KMS-11 (cell line): Measurements from ENCODE around the gene PRDX2.

Source experiments
- H2AFZ ChIP-seq: fragments of 200-600 bp; sonication (generic); 2 replicates; pipeline ENCODE4 v1.6.1; 2016; ENCODE audit warnings: antibody characterized with exemption, mixed run types, low read depth
- H3K27ac ChIP-seq: fragments of 200-600 bp; sonication (generic); 2 replicates; pipeline ENCODE4 v1.6.1; 2016; ENCODE audit warnings: mild to moderate bottlenecking, mixed run types
- H3K27me3 ChIP-seq: fragments of 200-600 bp; sonication (generic); 2 replicates; pipeline ENCODE4 v1.6.1; 2017; ENCODE audit warnings: mild to moderate bottlenecking, low read depth, mixed run types, moderate library complexity; ENCODE audit not compliant: insufficient read depth
- H3K36me3 ChIP-seq: fragments of 200-600 bp; sonication (generic); 2 replicates; pipeline ENCODE4 v1.6.1; 2017; ENCODE audit warnings: mild to moderate bottlenecking, mixed run types; ENCODE audit not compliant: insufficient read depth
- H3K4me1 ChIP-seq: fragments of 200-600 bp; sonication (generic); 2 replicates; pipeline ENCODE4 v1.6.1; 2016; ENCODE audit warnings: mild to moderate bottlenecking, low read depth, mixed run types; ENCODE audit not compliant: poor library complexity, severe bottlenecking
- H3K4me2 ChIP-seq: fragments of 200-600 bp; sonication (generic); 2 replicates; pipeline ENCODE4 v1.7.0; 2016; ENCODE audit warnings: mild to moderate bottlenecking, mixed run types
- H3K4me3 ChIP-seq: fragments of 200-600 bp; sonication (generic); IDR thresholded peaks from 2 replicates; pipeline ENCODE4 v1.6.1; 2017; ENCODE audit warnings: low read depth, low read length, mixed read lengths; ENCODE audit not compliant: insufficient read depth
- H3K79me2 ChIP-seq: fragments of 200-600 bp; sonication (generic); 2 replicates; pipeline ENCODE4 v1.6.1; 2016; ENCODE audit warnings: low read depth, mixed run types; ENCODE audit not compliant: insufficient read depth
- H3K9ac ChIP-seq: fragments of 200-600 bp; sonication (generic); 2 replicates; pipeline ENCODE4 v1.6.1; 2016; ENCODE audit warnings: mild to moderate bottlenecking, mixed run types
- H4K20me1 ChIP-seq: fragments of 200-600 bp; sonication (generic); 2 replicates; pipeline ENCODE4 v1.6.1; 2016; ENCODE audit warnings: mild to moderate bottlenecking, mixed run types; ENCODE audit not compliant: insufficient read depth
- CTCF ChIP-seq: fragments of 200-600 bp; sonication (generic); conservative IDR thresholded peaks from 2 replicates; pipeline ENCODE4 v1.6.1; 2017; ENCODE audit warnings: low read depth, mild to moderate bottlenecking, antibody characterized with exemption, low read length, moderate library complexity, mixed read lengths

PRDX2 gene

GRCh38 chr19:12754465-12755196 lies 47.0 kb downstream of the PRDX2 start:
- peaks cover 81% of the 10 kb centered on the region for H3K27me3 ChIP-seq
- no peak for TF ChIP-seq CTCF
- no peak overlapping the region for H3K9ac ChIP-seq
- H3K4me2 ChIP-seq, result no peak overlapping the region
- H3K27ac ChIP-seq, result no peak overlapping the region
- no peaks in the 10 kb centered on the region for H4K20me1 ChIP-seq
- H3K4me3 ChIP-seq, result no peak overlapping the region
- no peaks in the 10 kb centered on the region for H3K4me1 ChIP-seq
- H2AFZ ChIP-seq, result no peak overlapping the region
- no peaks in the 10 kb centered on the region for H3K79me2 ChIP-seq
- no peaks in the 10 kb centered on the region for H3K36me3 ChIP-seq

- Histone ChIP-seq H3K27me3 (peaks cover 74% of the 10 kb centered on the region), H3K36me3 (no peaks in the 10 kb centered on the region), H3K4me1 (no peaks in the 10 kb centered on the region), H3K79me2 (no peaks in the 10 kb centered on the region), H3K27ac (no peak overlapping the region), H3K4me2 (no peak overlapping the region), H3K4me3 (no peak overlapping the region), H3K9ac (no peak overlapping the region), H2AFZ (no peak overlapping the region), H4K20me1 (no peaks in the 10 kb centered on the region)
- no peak for TF ChIP-seq CTCF
These were observed 49.4 kb downstream of the PRDX2 start for GRCh38 chr19:12752056-12752781.

- H3K4me3 ChIP-seq, result no peak within 1 kb of the TSS
- no peak within 1 kb of the TSS for H3K27ac ChIP-seq
- no peaks in the 10 kb centered on the region for H3K4me1 ChIP-seq
- no peaks in the 10 kb centered on the region for H3K79me2 ChIP-seq
- H2AFZ ChIP-seq, result no peak within 1 kb of the TSS
- H3K4me2 ChIP-seq, result no peak within 1 kb of the TSS
- no peaks in the 10 kb centered on the region for H4K20me1 ChIP-seq
- H3K36me3 ChIP-seq, result no peaks in the 10 kb centered on the region
- no peak for TF ChIP-seq CTCF
- H3K9ac ChIP-seq, result no peak within 1 kb of the TSS
- peaks cover 71% of the 10 kb centered on the region for H3K27me3 ChIP-seq
These were observed 50.0 kb downstream of the PRDX2 start, which contains the start of gene BEST2 for GRCh38 chr19:12751635-12752034. Gene BEST2, plus strand, starts transcription at chr19:12751791. Its CDS starts 802 bp downstream, at chr19:12752593.

- H3K4me2 ChIP-seq, result no peak overlapping the region
- no peak overlapping the region for H3K4me3 ChIP-seq
- no peak overlapping the region for H2AFZ ChIP-seq
- H3K36me3 ChIP-seq, result no peaks in the 10 kb centered on the region
- H3K27ac ChIP-seq, result no peak overlapping the region
- no peaks in the 10 kb centered on the region for H3K4me1 ChIP-seq
- H4K20me1 ChIP-seq, result no peaks in the 10 kb centered on the region
- peaks cover 63% of the 10 kb centered on the region for H3K27me3 ChIP-seq
- H3K79me2 ChIP-seq, result no peaks in the 10 kb centered on the region
- TF ChIP-seq CTCF, result no peak
- no peak overlapping the region for H3K9ac ChIP-seq
These were observed 50.7 kb downstream of the PRDX2 start for GRCh38 chr19:12750851-12751250.
